HG02870 (cell line): Measurements from ENCODE around the gene PADI1.

ENCODE experiments used
- ATAC-seq: cut with Tn5 transposase; IDR thresholded peaks from one replicate; pipeline ENCODE4 v1.9.1; 2021; ENCODE audit warnings: mild to moderate bottlenecking, moderate library complexity; ENCODE audit not compliant: unreplicated experiment

The PADI1 gene

DNA sequence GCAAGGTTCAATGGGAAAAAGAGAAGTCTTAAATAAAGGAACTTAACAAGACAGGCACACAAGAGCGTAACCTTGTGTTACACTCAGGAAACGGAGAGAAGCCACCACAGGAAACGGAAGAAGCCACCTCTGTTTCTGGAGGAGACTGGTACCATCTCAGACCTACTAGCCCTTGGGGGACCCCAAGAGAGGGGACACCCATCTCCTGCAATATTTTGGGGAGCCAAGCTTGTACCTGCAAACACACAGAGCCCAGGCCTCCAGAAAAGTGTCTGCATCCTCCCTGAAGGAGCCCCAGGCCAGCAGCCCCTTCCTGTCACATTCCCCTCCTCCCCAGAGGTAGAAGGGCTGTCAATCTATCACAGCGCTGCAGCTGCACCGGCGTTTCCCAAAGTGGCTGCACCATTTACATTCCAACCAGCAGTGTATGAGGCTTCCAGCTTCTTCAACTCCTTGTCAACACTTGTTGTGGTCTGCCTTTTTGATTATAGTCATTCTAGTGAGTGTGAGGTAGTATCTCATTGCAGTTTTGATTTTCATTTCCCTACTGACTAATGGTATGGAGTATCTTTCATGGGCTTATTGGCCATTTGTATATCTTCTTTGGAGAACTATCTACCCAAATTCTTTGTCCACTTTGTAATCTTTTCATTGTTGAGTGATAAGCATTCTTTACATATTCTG lies 23.0 kb upstream of the PADI1 start:
- no peak for ATAC-seq

DNA sequence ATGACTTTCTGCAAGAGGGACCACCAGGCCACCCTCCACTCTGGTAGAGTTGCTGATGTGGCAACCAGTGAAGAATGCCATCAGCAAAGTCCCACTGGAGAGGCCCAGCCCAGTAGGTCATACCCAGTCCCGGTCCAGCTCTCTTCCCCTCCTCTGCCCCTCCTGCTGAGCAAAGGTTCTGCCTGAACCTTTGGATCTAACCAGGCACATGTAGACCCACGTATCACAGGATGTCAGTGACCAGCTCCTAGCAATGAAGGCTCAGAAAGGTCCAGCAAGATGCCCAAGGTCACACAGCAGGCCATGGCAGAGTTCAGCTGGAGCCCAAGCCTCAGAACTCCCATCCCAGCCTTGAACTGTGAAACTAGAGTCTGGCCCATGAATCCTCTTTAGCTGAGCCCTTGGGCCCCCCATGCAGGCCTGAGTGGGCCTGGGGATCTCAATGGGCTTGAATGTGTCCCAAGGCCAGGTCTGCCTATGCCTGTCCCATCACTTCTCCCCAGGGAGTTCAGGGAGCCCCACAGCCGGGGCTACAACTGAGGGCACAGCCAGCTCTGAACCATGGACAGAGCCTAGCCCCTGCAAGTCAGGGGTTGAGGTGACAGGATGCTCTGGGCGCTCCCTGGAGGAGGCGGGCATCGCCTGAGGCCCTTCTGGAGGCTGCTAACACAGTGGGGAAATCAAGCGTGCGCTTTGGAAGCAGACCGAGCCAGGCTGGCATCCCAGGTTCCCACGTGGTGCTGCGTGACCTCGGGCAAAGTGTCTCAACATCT lies 21.4 kb upstream of the PADI1 start:
- ATAC-seq, result no peak

DNA sequence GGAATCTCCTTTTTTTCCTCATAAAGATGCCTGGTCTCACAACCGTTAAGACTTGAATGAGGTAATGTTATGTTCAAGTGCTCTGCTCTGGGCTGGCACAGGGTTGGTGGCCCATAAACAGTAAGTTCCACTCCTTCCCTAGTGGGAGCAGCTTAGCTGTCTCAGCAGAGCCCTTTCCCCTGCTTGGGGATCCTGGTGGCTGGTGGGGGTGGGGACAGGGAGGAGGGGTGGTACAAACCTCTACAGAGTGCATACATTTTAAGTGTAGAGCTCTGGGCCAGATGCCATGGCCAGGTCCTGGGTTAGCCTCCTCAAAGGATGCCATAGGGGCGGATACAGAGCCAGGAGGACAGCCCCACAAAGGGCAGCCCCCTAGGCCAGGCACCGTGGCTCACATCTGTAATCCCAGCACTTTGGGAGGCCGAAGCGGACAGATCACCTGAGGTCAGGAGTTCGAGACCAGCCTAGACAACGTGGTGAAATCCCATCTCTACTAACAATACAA lies 20.7 kb upstream of the PADI1 start:
- ATAC-seq, result no peak

- ATAC-seq, result no peak
Observed at GRCh38 chr1:17184822-17185484, 20.0 kb upstream of the PADI1 start.

DNA sequence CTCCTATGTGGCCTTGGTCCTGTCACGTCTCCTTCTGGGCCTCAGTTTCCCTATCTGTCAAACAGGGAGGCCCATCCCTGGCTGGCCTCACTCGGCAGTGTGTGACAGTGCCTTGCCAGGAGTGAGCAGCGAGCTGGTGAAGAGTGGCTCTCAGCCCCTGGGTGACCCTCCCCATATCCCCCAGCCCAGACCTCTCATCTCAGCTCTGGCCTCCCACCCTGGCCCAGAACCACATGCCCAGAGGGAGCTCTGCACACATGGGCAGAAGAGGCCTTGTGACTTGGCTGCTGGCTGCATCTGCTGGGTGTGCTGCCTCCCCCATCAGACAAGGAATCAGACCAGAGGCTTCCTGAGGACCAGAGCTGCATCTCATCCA lies 19.5 kb upstream of the PADI1 start:
- ATAC-seq, result no peak

- ATAC-seq, result no peak
Observed at GRCh38 chr1:17186216-17186909, 18.6 kb upstream of the PADI1 start.

- ATAC-seq, result no peak
Observed at GRCh38 chr1:17187051-17187450, 17.9 kb upstream of the PADI1 start.

DNA sequence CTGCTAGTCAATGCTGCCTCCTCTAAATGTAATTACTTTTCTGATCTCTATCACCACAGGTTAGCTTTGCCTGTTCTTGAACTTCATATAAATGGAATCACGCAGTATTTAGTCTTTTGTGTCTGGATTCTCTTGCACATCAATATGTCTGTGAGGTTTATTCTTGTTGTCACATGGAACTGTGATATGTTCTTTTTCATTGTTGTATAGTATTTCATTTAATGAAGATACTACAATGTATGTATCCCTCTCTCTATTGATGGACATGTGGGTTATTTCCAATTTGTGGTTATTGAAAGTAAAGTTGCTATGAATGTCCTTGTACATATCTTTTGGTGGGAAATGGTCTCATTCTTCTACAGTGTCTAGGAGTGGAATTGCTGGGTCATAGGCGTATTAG lies 16.7 kb upstream of the PADI1 start:
- ATAC-seq, result no peak

DNA sequence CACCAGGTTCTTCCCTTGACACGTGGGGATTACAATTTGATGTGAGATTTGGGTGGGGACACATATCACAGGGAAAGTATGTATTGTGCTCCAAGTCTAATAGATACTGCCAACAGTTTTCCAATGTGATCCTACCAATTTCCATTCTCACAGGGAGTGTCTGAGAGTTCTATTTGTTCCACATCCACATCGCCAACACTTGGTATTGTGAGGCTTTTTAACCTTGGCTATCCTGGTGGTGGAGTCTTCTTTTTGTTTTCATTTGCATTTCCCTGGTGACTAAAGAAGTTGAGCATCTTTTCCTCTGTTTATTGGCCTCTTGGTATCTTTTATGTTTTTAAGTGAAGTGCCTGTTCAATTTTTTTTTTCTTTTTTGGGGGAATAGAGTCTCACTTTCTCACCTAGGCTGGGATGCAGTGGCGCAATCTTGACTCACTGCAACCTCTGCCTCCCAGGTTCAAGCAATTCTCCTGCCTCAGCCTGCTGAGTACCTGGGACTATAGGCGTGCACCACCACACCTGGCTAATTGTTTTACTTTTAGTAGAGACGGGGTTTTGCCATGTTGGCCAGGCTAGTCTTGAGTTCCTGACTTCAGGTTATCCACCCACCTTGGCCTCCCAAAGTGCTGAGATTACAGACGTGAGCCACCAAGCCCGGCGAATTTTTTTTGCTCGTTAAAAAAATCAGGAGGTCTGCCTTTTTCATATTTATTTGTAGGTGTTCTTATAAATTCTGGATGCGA lies 15.9 kb upstream of the PADI1 start:
- ATAC-seq, result no peak

DNA sequence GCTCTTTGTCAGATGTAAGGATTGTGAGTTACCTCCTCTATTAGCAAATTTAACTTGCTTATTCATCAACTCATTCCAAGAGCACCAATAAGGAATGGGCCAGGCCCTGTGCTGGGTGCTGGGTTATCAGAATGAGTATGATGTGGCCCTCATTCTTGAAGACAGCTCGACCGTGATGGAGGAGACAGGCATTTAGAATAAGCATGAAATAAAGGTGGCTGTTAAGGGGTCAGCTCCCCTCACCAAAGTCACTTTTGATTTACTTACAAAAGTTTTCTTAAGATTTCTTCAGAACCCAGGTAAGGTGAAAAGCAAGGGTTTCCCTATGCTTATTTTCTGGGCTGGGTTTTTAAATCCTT lies 15.3 kb upstream of the PADI1 start:
- ATAC-seq, result no peak

- ATAC-seq, result no peak
Observed at GRCh38 chr1:17190010-17190995, 14.6 kb upstream of the PADI1 start.

DNA sequence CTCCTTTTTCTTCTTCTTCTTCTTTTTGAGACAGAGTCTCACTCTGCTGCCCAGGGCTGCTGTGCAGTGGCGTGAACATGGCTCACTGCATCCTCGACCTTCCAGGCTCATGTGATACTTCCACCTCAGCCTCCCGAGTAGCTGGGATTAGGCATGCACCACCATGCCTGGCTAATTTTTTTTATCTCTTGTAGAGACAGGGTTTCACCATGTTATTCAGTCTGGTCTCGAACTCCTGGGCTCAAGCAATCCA lies 13.0 kb upstream of the PADI1 start:
- ATAC-seq, result no peak

DNA sequence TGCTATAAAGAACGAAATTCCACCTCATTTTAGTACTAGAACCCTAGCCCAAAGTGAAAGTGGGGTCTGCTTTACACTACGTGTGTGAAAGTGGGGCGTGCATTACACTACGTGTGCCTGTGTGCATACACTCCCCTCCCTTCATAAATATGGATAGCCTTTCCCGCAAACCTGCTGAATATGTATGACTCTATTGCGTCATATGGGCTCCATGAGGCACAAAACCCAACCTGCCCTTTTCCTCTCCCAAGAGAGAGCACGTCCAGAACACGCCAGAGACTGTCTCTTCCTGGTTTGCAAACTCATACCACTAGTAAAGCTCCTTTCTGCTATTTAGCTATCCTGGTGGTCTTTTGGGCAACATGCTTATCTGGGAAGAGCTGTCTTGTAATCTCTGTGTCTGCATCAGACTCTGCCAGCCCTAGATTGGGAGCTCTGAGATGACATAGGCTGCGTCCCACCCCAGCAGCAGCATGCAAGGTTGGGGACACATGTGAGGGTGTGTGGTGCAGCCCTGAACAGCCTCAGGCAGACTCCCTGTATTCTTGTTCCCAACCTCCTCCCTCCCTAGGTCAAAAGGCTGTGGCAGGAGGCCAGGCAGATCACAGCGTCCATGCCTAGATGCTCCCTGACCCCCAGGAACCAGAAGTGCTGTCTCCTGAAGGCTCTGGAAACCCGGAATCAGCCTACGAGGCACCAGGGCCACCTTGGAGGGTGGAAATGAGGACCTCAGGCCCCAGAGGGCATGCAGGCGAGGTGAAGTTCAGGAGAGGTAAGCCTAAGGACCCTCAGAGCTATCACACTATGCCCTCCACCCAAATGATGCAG lies 12.3 kb upstream of the PADI1 start:
- ATAC-seq, result no peak

DNA sequence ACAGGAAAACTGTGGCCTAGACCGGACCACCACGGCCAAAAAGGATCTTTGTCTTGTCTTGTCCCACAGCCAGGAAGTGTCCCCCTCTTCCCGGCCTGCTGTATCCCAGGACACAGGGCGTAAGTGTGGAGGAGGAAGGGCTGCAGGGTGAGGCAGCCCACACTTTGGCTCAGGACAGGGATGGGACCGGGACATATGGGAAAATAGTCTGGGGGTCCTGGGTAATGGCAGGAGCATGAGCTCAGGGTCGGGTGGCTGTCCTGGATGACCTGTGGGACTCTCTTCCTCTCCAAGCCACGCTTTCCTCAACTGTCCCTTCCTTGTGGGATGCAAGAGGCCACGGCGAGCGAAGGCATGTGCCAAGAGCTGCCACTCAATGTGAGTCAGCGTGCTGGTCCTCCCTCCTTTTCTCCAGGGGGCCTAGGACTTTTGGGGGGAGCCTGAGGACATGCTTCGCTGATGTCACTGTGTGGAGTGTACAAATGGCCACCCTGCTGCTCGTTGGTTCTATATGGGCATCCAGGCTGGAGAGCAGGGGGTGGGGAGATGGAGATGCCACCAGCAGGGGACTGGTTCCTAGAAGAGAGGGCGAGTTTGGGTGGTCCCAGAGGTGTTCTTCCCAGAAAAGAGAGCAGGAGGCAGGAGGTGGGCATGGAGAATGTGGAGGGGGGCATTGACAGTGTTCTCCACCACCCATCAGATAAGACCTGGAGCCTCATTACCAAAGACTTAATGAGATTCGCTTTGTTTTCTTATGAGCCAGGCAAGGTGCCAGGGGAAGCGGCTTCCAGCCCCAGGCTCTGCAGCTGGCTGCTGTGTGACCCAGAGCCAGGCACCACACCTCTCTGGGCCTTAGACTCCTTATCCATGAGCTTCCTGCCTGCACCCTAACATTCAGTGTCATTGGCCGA lies 11.5 kb upstream of the PADI1 start:
- ATAC-seq, result no peak

DNA sequence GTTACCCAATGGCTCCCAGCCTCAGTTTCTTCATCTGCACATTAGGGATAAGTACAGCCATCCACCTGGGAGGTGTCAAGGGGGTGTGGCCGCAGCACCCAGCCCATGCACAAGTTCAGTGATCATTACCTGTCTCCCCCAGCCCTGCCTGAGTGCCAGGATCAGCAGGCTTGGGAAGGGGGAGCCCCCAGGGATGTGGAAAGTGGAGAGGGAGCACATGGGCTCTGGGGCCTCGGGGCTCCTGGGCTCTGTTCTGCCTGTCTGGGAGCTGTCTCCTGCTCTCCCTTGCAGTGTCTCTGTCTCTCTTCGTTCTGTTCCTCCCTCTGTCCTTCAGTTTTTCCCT lies 10.8 kb upstream of the PADI1 start:
- ATAC-seq, result no peak

DNA sequence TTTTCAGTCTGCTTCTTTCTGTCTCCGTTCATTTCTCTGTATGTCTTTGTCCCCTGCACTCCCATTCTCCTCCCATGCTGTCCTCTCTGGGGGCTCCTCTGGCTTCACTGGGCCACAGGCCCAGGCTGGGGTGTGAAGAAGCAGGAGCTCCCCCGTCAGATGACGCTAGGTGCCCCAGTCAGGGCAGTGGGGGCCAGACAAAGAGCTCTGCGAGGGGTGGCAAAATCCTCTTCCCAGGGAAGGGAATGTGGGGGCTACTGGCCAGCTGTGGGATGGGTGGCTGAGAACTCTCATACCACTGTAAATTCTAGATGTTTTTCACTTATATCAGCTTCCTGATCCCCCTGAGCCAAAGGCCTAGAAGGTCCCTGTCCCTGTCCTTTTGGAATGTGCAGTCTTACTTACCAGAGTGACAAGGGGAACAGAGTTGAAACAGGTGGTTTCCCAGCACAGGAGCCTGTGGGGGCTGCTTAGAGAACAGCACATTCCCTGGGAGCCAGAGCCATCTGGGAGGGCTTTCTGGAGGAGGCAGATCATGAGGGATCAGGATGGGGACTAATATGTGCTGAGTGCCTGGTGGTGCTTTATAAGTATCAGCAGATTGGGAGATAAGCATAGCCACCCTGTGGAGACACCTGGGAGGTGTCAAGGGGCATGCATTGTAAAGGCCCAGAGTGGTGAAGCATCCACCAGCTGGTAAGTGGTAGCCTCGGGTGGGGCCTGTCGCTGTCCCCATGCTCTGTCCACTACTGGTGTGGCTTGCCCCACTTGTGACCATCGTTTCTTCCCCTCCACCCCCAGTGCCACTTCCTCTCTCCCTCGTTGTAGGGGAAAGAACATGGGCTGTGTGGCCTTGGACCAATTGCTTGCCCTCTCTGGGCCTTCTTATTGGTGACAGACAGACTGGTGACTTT lies 10.1 kb upstream of the PADI1 start:
- ATAC-seq, result no peak

DNA sequence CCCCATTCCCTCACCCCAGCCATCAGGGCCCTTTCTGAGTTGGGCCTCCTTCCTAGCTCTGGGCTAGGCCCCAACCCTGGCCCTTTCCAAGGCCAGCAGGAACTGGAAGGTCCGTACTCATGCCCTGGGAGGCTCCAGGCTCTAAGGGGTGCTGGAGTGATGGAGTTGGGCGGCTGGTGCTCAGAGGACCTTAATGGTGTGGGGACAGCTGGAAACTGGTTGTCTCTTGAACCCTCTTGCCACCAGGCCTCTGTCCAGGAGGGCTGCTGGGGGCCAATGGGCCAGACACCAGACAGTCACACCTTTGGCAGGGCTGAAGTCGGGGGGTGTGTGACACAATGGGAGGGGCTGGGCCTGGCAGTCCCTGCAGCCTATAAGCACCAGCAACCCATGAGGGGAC lies 9.2 kb upstream of the PADI1 start:
- ATAC-seq, result no peak
